RWPE2 (cell line): Measurements from ENCODE around the gene SLC19A1.

Experiments
- ATAC-seq: fragments of 200-7000 bp; cut with Tn5 transposase; 3 replicates; pipeline ENCODE4 v1.9.1; 2021; ENCODE audit warnings: low read depth
- DNase-seq: peaks from one replicate; pipeline ENCODE4 v3.0.0-alpha.2; 2020; ENCODE audit warnings: low spot score
- H3K27ac ChIP-seq: fragments of 450-650 bp; 2 replicates; pipeline ENCODE4 v1.5.1; 2017; ENCODE audit warnings: mild to moderate bottlenecking; ENCODE audit not compliant: poor library complexity, severe bottlenecking
- H3K27me3 ChIP-seq: fragments of 250-450 bp; sonication (Bioruptor Pico); 2 replicates; pipeline ENCODE4 v1.5.1; 2021; ENCODE audit warnings: mild to moderate bottlenecking, moderate library complexity; ENCODE audit not compliant: insufficient read depth, poor library complexity, severe bottlenecking
- H3K36me3 ChIP-seq: fragments of 250-450 bp; sonication (Bioruptor Pico); 2 replicates; pipeline ENCODE4 v1.5.1; 2020; ENCODE audit warnings: low read depth, mild to moderate bottlenecking, moderate library complexity
- H3K4me1 ChIP-seq: fragments of 250-450 bp; sonication (Bioruptor Pico); 2 replicates; pipeline ENCODE4 v1.5.1; 2021; ENCODE audit warnings: mild to moderate bottlenecking, moderate library complexity; ENCODE audit not compliant: insufficient read depth, poor library complexity, severe bottlenecking
- H3K4me3 ChIP-seq: fragments of 250-450 bp; sonication (Bioruptor Pico); 2 replicates; pipeline ENCODE4 v1.5.1; 2021; ENCODE audit warnings: mild to moderate bottlenecking, moderate library complexity; ENCODE audit not compliant: severe bottlenecking
- H3K9me3 ChIP-seq: fragments of 250-450 bp; sonication (Bioruptor Pico); 2 replicates; pipeline ENCODE4 v1.5.1; 2021; ENCODE audit warnings: mild to moderate bottlenecking, moderate library complexity; ENCODE audit not compliant: severe bottlenecking
- TF ChIP-seq, protein P1 (sequence below): fragments of 450-650 bp; IDR thresholded peaks from one replicate; pipeline ENCODE4 v1.5.1; 2017; ENCODE audit warnings: mild to moderate bottlenecking, moderate library complexity; ENCODE audit not compliant: poor library complexity, severe bottlenecking

The SLC19A1 gene

DNA sequence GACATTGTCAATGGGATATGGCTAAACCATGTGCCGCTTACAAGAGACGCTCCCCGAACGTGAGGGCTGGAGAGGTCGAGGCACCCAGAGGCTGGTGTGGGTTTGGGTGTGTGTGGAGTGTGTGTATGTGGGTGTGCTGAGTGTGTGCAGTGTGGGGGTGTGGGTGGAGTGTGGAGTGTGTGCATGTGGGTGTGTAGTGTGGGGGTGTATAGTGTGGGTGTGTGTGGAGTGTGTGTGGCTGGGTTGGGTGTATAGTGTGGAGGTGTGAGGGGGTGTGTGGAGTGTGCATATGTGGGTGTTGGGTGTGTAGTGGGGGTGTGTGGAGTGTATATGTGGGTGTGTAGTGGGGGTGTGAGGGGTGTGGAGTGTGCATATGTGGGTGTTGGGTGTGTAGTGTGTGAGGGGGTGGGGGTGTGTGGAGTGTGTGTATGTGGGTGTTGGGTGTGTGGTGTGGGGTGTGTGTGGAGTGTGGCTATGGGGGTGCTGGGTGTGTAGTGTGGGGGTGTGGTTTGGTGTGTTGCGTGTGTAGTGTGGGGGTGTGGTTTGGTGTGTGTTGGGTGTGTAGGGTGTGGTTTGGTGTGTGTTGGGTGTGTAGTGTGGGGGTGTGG lies 42.2 kb downstream of the SLC19A1 start:
- Histone ChIP-seq H3K4me1 (no peaks in the 10 kb centered on the region), H3K27me3 (no peaks in the 10 kb centered on the region), H3K4me3 (no peak overlapping the region), H3K9me3 (no peaks in the 10 kb centered on the region), H3K36me3 (no peaks in the 10 kb centered on the region), H3K27ac (no peak overlapping the region)
- ATAC-seq (no peak), DNase-seq (peak; percentile 40)
- TF ChIP-seq, protein P1, sequence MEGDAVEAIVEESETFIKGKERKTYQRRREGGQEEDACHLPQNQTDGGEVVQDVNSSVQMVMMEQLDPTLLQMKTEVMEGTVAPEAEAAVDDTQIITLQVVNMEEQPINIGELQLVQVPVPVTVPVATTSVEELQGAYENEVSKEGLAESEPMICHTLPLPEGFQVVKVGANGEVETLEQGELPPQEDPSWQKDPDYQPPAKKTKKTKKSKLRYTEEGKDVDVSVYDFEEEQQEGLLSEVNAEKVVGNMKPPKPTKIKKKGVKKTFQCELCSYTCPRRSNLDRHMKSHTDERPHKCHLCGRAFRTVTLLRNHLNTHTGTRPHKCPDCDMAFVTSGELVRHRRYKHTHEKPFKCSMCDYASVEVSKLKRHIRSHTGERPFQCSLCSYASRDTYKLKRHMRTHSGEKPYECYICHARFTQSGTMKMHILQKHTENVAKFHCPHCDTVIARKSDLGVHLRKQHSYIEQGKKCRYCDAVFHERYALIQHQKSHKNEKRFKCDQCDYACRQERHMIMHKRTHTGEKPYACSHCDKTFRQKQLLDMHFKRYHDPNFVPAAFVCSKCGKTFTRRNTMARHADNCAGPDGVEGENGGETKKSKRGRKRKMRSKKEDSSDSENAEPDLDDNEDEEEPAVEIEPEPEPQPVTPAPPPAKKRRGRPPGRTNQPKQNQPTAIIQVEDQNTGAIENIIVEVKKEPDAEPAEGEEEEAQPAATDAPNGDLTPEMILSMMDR: no peak

DNA sequence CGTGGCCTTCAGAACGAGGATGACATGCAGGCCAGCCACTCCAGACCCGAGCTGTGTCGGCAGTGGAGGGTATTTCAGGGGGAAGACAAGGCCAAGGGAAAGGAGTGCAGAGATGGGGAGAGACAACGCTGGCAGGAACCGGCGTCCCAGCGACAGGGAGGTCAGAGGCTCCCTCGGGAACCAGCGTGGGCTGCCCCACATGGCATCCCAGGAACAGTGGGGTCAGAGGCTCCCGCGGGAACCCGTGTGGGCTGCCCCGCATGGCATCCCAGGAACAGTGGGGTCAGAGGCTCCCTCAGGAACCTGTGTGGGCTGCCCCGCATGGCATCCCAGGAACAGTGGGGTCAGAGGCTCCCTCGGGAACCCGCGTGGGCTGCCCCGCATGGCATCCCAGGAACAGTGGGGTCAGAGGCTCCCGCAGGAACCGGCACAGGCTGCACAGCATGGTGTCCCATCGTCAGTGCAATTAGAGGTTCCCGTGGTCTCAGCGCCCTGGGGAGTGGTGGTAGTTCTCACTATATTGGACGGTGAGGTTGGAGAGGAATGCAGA lies 43.0 kb downstream of the SLC19A1 start:
- Histone ChIP-seq H3K27ac (no peak overlapping the region), H3K4me3 (no peak overlapping the region), H3K4me1 (no peaks in the 10 kb centered on the region), H3K36me3 (no peaks in the 10 kb centered on the region), H3K27me3 (no peaks in the 10 kb centered on the region), H3K9me3 (no peaks in the 10 kb centered on the region)
- peak; percentile 43 for DNase-seq
- TF ChIP-seq, protein P1: no peak
- ATAC-seq: no peak

DNA sequence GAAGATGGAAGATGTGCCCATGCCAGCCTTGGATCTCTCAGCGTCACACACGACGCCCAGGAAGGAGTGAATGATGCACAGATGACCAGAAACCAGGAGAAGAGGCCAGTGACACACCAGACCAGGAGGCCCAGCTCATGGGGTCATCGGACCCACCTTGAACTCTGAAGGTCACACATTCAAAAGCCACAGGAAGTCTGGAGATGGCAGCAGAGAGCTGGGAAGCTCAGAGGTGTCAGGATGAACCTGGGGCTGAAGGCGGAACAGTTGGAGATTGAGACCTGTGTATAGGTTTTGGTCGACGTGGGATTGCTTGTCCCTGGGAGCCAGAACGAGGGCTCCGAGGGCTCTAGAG lies 43.6 kb downstream of the SLC19A1 start:
- Histone ChIP-seq H3K4me3 (no peak overlapping the region), H3K27ac (no peak overlapping the region), H3K4me1 (no peaks in the 10 kb centered on the region), H3K36me3 (no peaks in the 10 kb centered on the region), H3K9me3 (no peaks in the 10 kb centered on the region), H3K27me3 (no peaks in the 10 kb centered on the region)
- TF ChIP-seq, protein P1: no peak
- ATAC-seq (no peak), DNase-seq (no peak)

DNA sequence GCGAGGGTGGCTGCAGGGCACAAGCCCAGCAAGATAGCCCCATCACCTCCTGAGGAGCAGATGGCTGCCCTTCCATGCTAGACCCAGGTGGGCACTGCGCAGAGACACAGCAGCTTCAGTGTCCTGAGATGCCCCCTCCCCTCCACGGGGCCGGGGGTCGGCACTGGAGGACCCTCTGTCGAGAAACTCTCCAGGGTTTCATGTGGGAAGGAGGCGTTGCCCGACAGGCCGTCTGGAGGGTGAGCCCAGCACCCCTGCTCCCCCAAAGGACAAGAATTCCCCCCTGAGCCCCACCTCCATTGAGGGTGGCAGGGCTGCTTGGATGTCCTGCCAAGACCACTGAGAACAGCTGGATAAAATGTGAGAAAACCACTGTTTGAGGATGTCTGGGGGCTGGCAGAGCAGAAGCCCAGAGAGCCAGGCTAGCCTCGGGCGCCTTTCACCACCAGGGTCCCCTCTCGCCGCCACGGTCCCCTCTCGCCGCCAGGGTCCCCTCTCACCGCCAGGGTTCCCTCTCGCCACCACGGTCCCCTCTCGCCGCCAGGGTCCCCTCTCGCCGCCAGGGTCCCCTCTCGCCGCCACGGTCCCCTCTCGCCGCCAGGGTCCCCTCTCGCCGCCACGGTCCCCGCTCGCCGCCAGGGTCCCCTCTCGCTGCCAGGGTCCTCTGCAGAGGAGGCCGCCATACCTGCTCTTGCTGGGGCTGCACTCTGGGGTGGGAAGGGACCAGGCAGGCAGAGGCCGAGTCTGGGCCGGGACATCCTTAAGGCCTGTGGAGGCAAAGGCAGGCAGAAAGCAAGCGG lies 44.2 kb downstream of the SLC19A1 start:
- ATAC-seq: no peak
- no peaks in the 10 kb centered on the region for H3K4me1 ChIP-seq
- H3K27me3 ChIP-seq: no peaks in the 10 kb centered on the region
- no peaks in the 10 kb centered on the region for H3K36me3 ChIP-seq
- no peak overlapping the region for H3K27ac ChIP-seq
- H3K9me3 ChIP-seq: no peaks in the 10 kb centered on the region
- DNase-seq: peak; percentile 47
- TF ChIP-seq, protein P1: no peak
- H3K4me3 ChIP-seq: no peak overlapping the region
